ENCODE measurements around the gene TMEM151B. TPM values are rescaled to one million over a fixed set of nuclear protein-coding genes. Genes with fewer than 3 reads are reported as not detected.
A peak's percentile ranks its signal among the peaks of the same experiment; 100 is the strongest.

The TMEM151B gene
- total and polyA plus RNA-seq, 2 donors (not counting 1 experiment from before 2014, with no cell fraction given), result 0.01 to 0.10 TPM

DNA sequence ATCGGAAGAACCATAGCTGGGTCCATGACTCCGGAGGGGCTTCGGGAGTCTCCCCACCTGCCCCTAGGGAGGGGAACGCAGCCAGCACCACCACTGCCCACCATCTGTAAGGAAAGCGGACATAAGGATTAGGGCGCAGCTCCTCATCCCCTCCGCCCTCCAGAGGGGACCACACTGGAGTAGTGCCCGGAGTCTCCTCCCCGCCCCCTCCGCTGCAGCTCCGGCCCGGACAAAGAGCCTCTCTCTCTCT lies 13.6 kb upstream of the TMEM151B start:
- H3K4me1 ChIP-seq (ENCODE audit: control insufficient read depth in 2 of 2, insufficient read depth in 2 of 2, low read length in 2 of 2), result peaks cover 52 to 76% of the 10 kb centered on the region in 2 donors
- H3K9me3 ChIP-seq (ENCODE audit: control extremely low read depth in 1 of 3, control insufficient read depth in 2 of 3, insufficient read depth in 1 of 3, low read length in 2 of 3), result no peaks in the 10 kb centered on the region
- peaks cover 89% of the 10 kb centered on the region for H3K4me1 Mint-ChIP-seq
- peak overlapping the region; percentile 87 for H3K4me3 Mint-ChIP-seq
- peak overlapping the region; percentile 96 for H3K9ac ChIP-seq (ENCODE audit: low read length)
- 2% methylated on average over 12 of the region's 12 CpGs for WGBS (ENCODE audit: insufficient coverage)
- TF ChIP-seq EZH2 (IDR thresholded peaks at IDR 0.05; ENCODE audit: borderline replicate concordance, insufficient read depth, low read depth, low read length, poor library complexity, severe bottlenecking) (no peak), CTCF (IDR thresholded peaks at IDR 0.05) (no peak)
- H3K27ac ChIP-seq (ENCODE audit: low read length in 2 of 2), result peak overlapping the region; percentile 74 to 98
- peak overlapping the region; percentile 35 to 93 (median 90) for H3K4me3 ChIP-seq (ENCODE audit: control extremely low read depth in 1 of 5, extremely low read depth in 1 of 5, insufficient read depth in 1 of 5, low read depth in 2 of 5, low read length in 4 of 5)
- no peaks in the 10 kb centered on the region for H3K9me3 Mint-ChIP-seq (ENCODE audit: insufficient read depth)
- peaks cover 50% of the 10 kb centered on the region for H4K20me1 ChIP-seq (ENCODE audit: control insufficient read depth, insufficient read depth, low read length, poor library complexity, severe bottlenecking)
- peaks cover 26% of the 10 kb centered on the region for H3K79me2 ChIP-seq (ENCODE audit: control insufficient read depth, insufficient read depth, low read length)
- no peaks in the 10 kb centered on the region for H3K27me3 ChIP-seq (replicated peaks in 1 of 4; ENCODE audit: control extremely low read depth in 1 of 4, control insufficient read depth in 3 of 4, insufficient read depth in 4 of 4, low read length in 3 of 4)
- no peaks in the 10 kb centered on the region for H3K27me3 Mint-ChIP-seq
- H2AFZ ChIP-seq (ENCODE audit: insufficient read depth, low read depth, low read length, poor library complexity, severe bottlenecking), result peak overlapping the region; percentile 67
- H3K27ac Mint-ChIP-seq, result peak overlapping the region; percentile 94
- CTCF ChIA-PET, result interaction anchor here (0.8 to 5.0 kb wide), 10 partner anchors 11 to 160 kb away, joined by 3 to 68 read pairs (median 6); partner anchors contain the start of genes AARS2 and HSP90AB1
- ATAC-seq (ENCODE audit: low read depth) (no peak), DNase-seq (no peak)
- H3K4me2 ChIP-seq (replicated peaks; ENCODE audit: low read depth, low read length, poor library complexity, severe bottlenecking), result peak overlapping the region; percentile 97
- POLR2A ChIA-PET, result interaction anchor here (0.6 to 4.3 kb wide), 7 partner anchors 8 to 1202 kb away, joined by 3 to 87 read pairs (median 5); partner anchors contain the start of genes HSP90AB1 and SLC29A1
- H3K36me3 ChIP-seq (replicated peaks in 1 of 2; ENCODE audit: control extremely low read depth in 1 of 2, control insufficient read depth in 1 of 2, extremely low read depth in 1 of 2, insufficient read depth in 2 of 2, low read length in 1 of 2), result peaks cover 5 to 74% of the 10 kb centered on the region in 2 experiments
- intact Hi-C loops (cut with micrococcal nuclease), result loop anchor here (1.0 to 5.0 kb wide), 3 partner anchors 9 to 629 kb away; partner anchors contain the start of genes GTPBP2, HSP90AB1 and NFKBIE

GRCh38 chr6:44257025-44257752 lies 13.1 kb upstream of the TMEM151B start, which contains the start of gene SLC35B2:
Gene SLC35B2 (minus strand): TSS chr6:44257528. CDS start chr6:44257410, 118 bp downstream.
- Mint-ChIP-seq H3K4me3 (peak within 1 kb of the TSS; percentile 88), H3K27me3 (no peaks in the 10 kb centered on the region), H3K4me1 (peaks cover 89% of the 10 kb centered on the region), H3K27ac (peak within 1 kb of the TSS; percentile 100), H3K9me3 (ENCODE audit: insufficient read depth) (no peaks in the 10 kb centered on the region)
- DNase-seq, result peak; percentile 87
- peak within 1 kb of the TSS; percentile 83 to 98 for H3K27ac ChIP-seq (ENCODE audit: low read length in 2 of 2)
- peak within 1 kb of the TSS; percentile 35 to 93 (median 90) for H3K4me3 ChIP-seq (ENCODE audit: control extremely low read depth in 1 of 5, extremely low read depth in 1 of 5, insufficient read depth in 1 of 5, low read depth in 2 of 5, low read length in 4 of 5)
- peak within 1 kb of the TSS; percentile 96 for H3K9ac ChIP-seq (ENCODE audit: low read length)
- ATAC-seq (ENCODE audit: low read depth), result peak; percentile 64
- CTCF ChIA-PET, result interaction anchor here (0.8 to 5.0 kb wide), 10 partner anchors 10 to 161 kb away, joined by 3 to 68 read pairs (median 6); partner anchors contain the start of genes AARS2 and HSP90AB1
- under 1% methylated on average over 80 of the region's 80 CpGs for WGBS (ENCODE audit: insufficient coverage)
- POLR2A ChIA-PET, result interaction anchor here (0.6 to 4.3 kb wide), 7 partner anchors 8 to 1203 kb away, joined by 3 to 87 read pairs (median 5); partner anchors contain the start of genes HSP90AB1 and SLC29A1
- H3K4me1 ChIP-seq (ENCODE audit: control insufficient read depth in 2 of 2, insufficient read depth in 2 of 2, low read length in 2 of 2), result peaks cover 57 to 81% of the 10 kb centered on the region in 2 donors
- peak within 1 kb of the TSS; percentile 67 for H2AFZ ChIP-seq (ENCODE audit: insufficient read depth, low read depth, low read length, poor library complexity, severe bottlenecking)
- H4K20me1 ChIP-seq (ENCODE audit: control insufficient read depth, insufficient read depth, low read length, poor library complexity, severe bottlenecking), result peaks cover 50% of the 10 kb centered on the region
- H3K79me2 ChIP-seq (ENCODE audit: control insufficient read depth, insufficient read depth, low read length), result peaks cover 31% of the 10 kb centered on the region
- H3K27me3 ChIP-seq (replicated peaks in 1 of 4; ENCODE audit: control extremely low read depth in 1 of 4, control insufficient read depth in 3 of 4, insufficient read depth in 4 of 4, low read length in 3 of 4), result no peaks in the 10 kb centered on the region
- intact Hi-C loops (cut with micrococcal nuclease), result loop anchor here (1.0 to 5.0 kb wide), 3 partner anchors 8 to 630 kb away; partner anchors contain the start of genes GTPBP2, HSP90AB1 and NFKBIE
- peaks cover 4 to 74% of the 10 kb centered on the region in 2 experiments for H3K36me3 ChIP-seq (replicated peaks in 1 of 2; ENCODE audit: control extremely low read depth in 1 of 2, control insufficient read depth in 1 of 2, extremely low read depth in 1 of 2, insufficient read depth in 2 of 2, low read length in 1 of 2)
- no peaks in the 10 kb centered on the region for H3K9me3 ChIP-seq (ENCODE audit: control extremely low read depth in 1 of 3, control insufficient read depth in 2 of 3, insufficient read depth in 1 of 3, low read length in 2 of 3)
- TF ChIP-seq CTCF (IDR thresholded peaks at IDR 0.05) (peak; percentile 75), EZH2 (IDR thresholded peaks at IDR 0.05; ENCODE audit: borderline replicate concordance, insufficient read depth, low read depth, low read length, poor library complexity, severe bottlenecking) (no peak)
- H3K4me2 ChIP-seq (replicated peaks; ENCODE audit: low read depth, low read length, poor library complexity, severe bottlenecking), result peak within 1 kb of the TSS; percentile 97
